A549 (cell line): ENCODE measurements around the gene CDH18. TPM values are rescaled to one million over a fixed set of nuclear protein-coding genes. Genes with fewer than 3 reads are reported as not detected.

ENCODE experiments used
- ATAC-seq, 2 experiments: fragments of 200-7000 bp in 1 of 2; fragments of >200 bp in 1 of 2; cut with Nextera tagmentation in 1 of 2; cut with Tn5 transposase in 1 of 2; 3 replicates each; pipeline versions ENCODE4 v1.8.0 to v1.9.1; 2018 to 2020; ENCODE audit warnings: mild to moderate bottlenecking in 1 of 2, moderate library complexity in 1 of 2
- CTCF ChIA-PET: fragments of 300-600 bp; sonication (Branson Sonifier 250); formaldehyde crosslinking; extraction: SDS; loops from one replicate; lab custom pipeline; 2021; ENCODE audit warnings: antibody characterized with exemption, inconsistent platforms; lab: Yijun Ruan, JAX
- POLR2A ChIA-PET: fragments of 350-600 bp; formaldehyde crosslinking; extraction: SDS; loops from one replicate; lab custom pipeline; 2021; ENCODE audit warnings: antibody characterized with exemption, inconsistent platforms; lab: Yijun Ruan, JAX
- DNase-seq, 2 experiments: peaks; one replicate each; pipeline versions ENCODE4 v3.0.0 to v3.0.0-alpha.2; 2011 to 2016; ENCODE audit warnings: low read depth in 1 of 2, low spot score in 1 of 2
- FAIRE-seq: peaks from 2 replicates; lab custom pipeline; 2011; peaks lifted over from hg19 to GRCh38; lab: Jason Lieb, UNC
- H3K27ac ChIP-seq, 2 experiments: fragments of >200 bp; sonication (Bioruptor Twin); formaldehyde crosslinking; 3 replicates each; pipeline ENCODE4 v1.5.1; 2016 to 2017
- H3K4me1 ChIP-seq: fragments of >200 bp; sonication (Bioruptor Twin); formaldehyde crosslinking; 3 replicates; pipeline ENCODE4 v1.6.1; 2016
- H3K4me2 ChIP-seq: fragments of >200 bp; sonication (Bioruptor Twin); formaldehyde crosslinking; 3 replicates; pipeline ENCODE4 v1.6.1; 2016
- H3K4me3 ChIP-seq: fragments of >200 bp; sonication (Bioruptor Twin); formaldehyde crosslinking; 3 replicates; pipeline ENCODE4 v1.5.1; 2016
- H3K9me3 ChIP-seq: fragments of >200 bp; sonication (Bioruptor Twin); formaldehyde crosslinking; 3 replicates; pipeline ENCODE4 v1.6.1; 2016
- CBX2 ChIP-seq: fragments of 200-600 bp; sonication (generic); IDR thresholded peaks from 2 replicates; pipeline ENCODE4 v1.6.1; 2016; ENCODE audit warnings: low read depth, mild to moderate bottlenecking, borderline replicate concordance
- FOSB ChIP-seq: fragments of 250-450 bp; sonication (Bioruptor Pico); IDR thresholded peaks from 2 replicates; pipeline ENCODE4 v1.5.0; 2020; ENCODE audit warnings: mild to moderate bottlenecking, moderate library complexity
- FOSL2 ChIP-seq, 2 experiments: fragments of 450-650 bp in 1 of 2; fragments of >200 bp in 1 of 2; sonication (Bioruptor Twin) in 1 of 2; formaldehyde crosslinking; IDR thresholded peaks; 2 replicates each; pipeline versions ENCODE4 v1.5.0 to v1.6.1; 2016 to 2020; ENCODE audit warnings: mild to moderate bottlenecking in 1 of 2, moderate library complexity in 1 of 2
- GATA3 ChIP-seq: IDR thresholded peaks from 2 replicates; pipeline ENCODE4 v1.6.1; 2012; ENCODE audit warnings: borderline replicate concordance
- HDAC2 ChIP-seq: fragments of 200-600 bp; sonication (generic); IDR thresholded peaks from 2 replicates; pipeline ENCODE4 v1.6.1; 2016
- HEYL ChIP-seq: fragments of 250-450 bp; sonication (Bioruptor Pico); IDR thresholded peaks from 2 replicates; pipeline ENCODE4 v1.8.0; 2021; ENCODE audit warnings: mild to moderate bottlenecking, moderate library complexity
- HOXB13 ChIP-seq: fragments of 250-450 bp; sonication (Bioruptor Pico); IDR thresholded peaks from 2 replicates; pipeline ENCODE4 v1.5.0; 2020; ENCODE audit warnings: low read depth, mild to moderate bottlenecking, moderate library complexity
- JUN ChIP-seq, 2 experiments: fragments of >200 bp; sonication (Bioruptor Twin); formaldehyde crosslinking; IDR thresholded peaks; 2 replicates in 1 of 2; 3 replicates in 1 of 2; pipeline ENCODE4 v1.6.1; 2016 to 2017
- JUNB ChIP-seq: fragments of >200 bp; sonication (Bioruptor Twin); formaldehyde crosslinking; IDR thresholded peaks from 2 replicates; pipeline ENCODE4 v1.6.1; 2016
- KDM1A ChIP-seq: fragments of 200-600 bp; sonication (generic); IDR thresholded peaks from 2 replicates; pipeline ENCODE4 v1.6.1; 2016; ENCODE audit warnings: low read depth, mild to moderate bottlenecking
- MAFK ChIP-seq: fragments of 450-650 bp; IDR thresholded peaks from 2 replicates; pipeline ENCODE4 v1.6.1; 2014; ENCODE audit not compliant: partially characterized antibody
- MYC ChIP-seq: IDR thresholded peaks from 2 replicates; pipeline ENCODE4 v1.6.1; 2012; ENCODE audit warnings: mild to moderate bottlenecking, inconsistent platforms, low read length, improper control_type of control experiment, borderline replicate concordance
- NFE2L2 ChIP-seq: fragments of 150-350 bp; conservative IDR thresholded peaks from 2 replicates; pipeline ENCODE4 v1.6.1; 2014; ENCODE audit warnings: low read length
- PHF8 ChIP-seq: fragments of 200-600 bp; sonication (generic); IDR thresholded peaks from 2 replicates; pipeline ENCODE4 v1.6.1; 2016; ENCODE audit warnings: low read depth, mild to moderate bottlenecking, antibody characterized with exemption, moderate library complexity, borderline replicate concordance
- POLR2AphosphoS2 ChIP-seq: conservative IDR thresholded peaks from 2 replicates; pipeline ENCODE4 v1.6.1; 2012; ENCODE audit warnings: low read length, improper control_type of control experiment, inconsistent platforms
- RARB ChIP-seq: fragments of 250-450 bp; sonication (Bioruptor Pico); IDR thresholded peaks from 2 replicates; pipeline ENCODE4 v1.8.0; 2021; ENCODE audit warnings: mild to moderate bottlenecking, moderate library complexity
- RCOR1 ChIP-seq: fragments of 150-350 bp; IDR thresholded peaks from 2 replicates; pipeline ENCODE4 v1.6.1; 2014; ENCODE audit warnings: antibody characterized with exemption, low read length, low read depth
- RNF2 ChIP-seq: fragments of 200-600 bp; sonication (generic); IDR thresholded peaks from 2 replicates; pipeline ENCODE4 v1.6.1; 2016; ENCODE audit warnings: low read depth, mild to moderate bottlenecking, antibody characterized with exemption, moderate library complexity, borderline replicate concordance
- SMC3 ChIP-seq: fragments of >200 bp; sonication (Bioruptor Twin); formaldehyde crosslinking; IDR thresholded peaks from 3 replicates; pipeline ENCODE4 v1.6.1; 2018; ENCODE audit warnings: inconsistent platforms
- ZC3H11A ChIP-seq: fragments of 450-650 bp; IDR thresholded peaks from 2 replicates; pipeline ENCODE4 v1.6.1; 2014; ENCODE audit warnings: antibody characterized with exemption, mild to moderate bottlenecking
- ZFP36 ChIP-seq: fragments of 450-650 bp; IDR thresholded peaks from 2 replicates; pipeline ENCODE4 v1.6.1; 2014; ENCODE audit warnings: borderline replicate concordance; ENCODE audit not compliant: partially characterized antibody
- WGBS: methylation state at CpG from one replicate; pipeline ENCODE4 v1.1.6; 2017; ENCODE audit errors: missing lambda C conversion rate; 5-methylcytosine and 5-hydroxymethylcytosine counted together
- polyA plus RNA-seq, 4 experiments: library from polyadenylated mRNA; depleted of rRNA in 3 of 4; stranded (reverse); fragments of >200 nt; fragmentation: RNase III in 1 of 4; extraction: RNeasy Plus Mini Kit Qiagen cat#74134 plus additional on column Dnase treatment in 1 of 4; gene quantifications; 2 replicates in 3 of 4; 3 replicates in 1 of 4; pipeline ENCODE4 v1.2.3, GENCODE V29; 2011 to 2017
- TF ChIP-seq, protein P1 (sequence below): fragments of 250-450 bp; sonication (Bioruptor Pico); IDR thresholded peaks from 2 replicates; pipeline ENCODE4 v1.5.0; 2020; ENCODE audit warnings: low read depth, mild to moderate bottlenecking, moderate library complexity
- TF ChIP-seq, protein P2 (sequence below): IDR thresholded peaks from 2 replicates; pipeline ENCODE4 v1.6.1; 2012
- TF ChIP-seq, protein P3 (sequence below): fragments of 200-600 bp; sonication (generic); IDR thresholded peaks from 2 replicates; pipeline ENCODE4 v1.6.1; 2016; ENCODE audit warnings: antibody characterized with exemption, mild to moderate bottlenecking, moderate library complexity
- TF ChIP-seq, protein P4 (sequence below): IDR thresholded peaks from 2 replicates; pipeline ENCODE4 v1.6.1; 2012
- TF ChIP-seq, protein P5 (sequence below): fragments of >200 bp; sonication (Bioruptor Twin); formaldehyde crosslinking; IDR thresholded peaks from 2 replicates; pipeline ENCODE4 v1.6.1; 2016
- TF ChIP-seq, protein P6 (sequence below): fragments of >200 bp; sonication (Bioruptor Twin); formaldehyde crosslinking; IDR thresholded peaks from 3 replicates; pipeline ENCODE4 v1.5.1; 2016

The CDH18 gene
- polyA plus RNA-seq, 2 of the 4 experiments (the other 2 are of a cell fraction) = not detected

DNA sequence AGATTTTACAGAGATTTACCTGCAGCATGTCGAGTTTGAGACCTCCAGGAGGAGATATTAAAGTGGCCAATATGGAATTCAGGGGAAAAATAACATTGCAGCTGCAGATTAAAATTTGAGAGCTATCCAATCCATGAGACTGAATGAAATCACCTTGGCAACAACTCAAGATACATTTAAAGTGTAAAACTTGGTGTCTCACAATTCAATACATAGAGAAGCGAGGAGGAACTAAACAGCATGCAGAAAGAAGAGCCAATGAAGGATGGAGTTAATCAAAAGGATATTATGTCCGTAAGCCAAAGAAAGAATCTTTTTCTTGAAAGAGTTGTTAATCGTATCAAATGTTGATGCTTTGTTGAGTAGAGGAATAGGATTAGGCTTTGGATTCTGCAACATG lies 455.1 kb downstream of the CDH18 start:
- no peak overlapping the region for H3K27ac ChIP-seq
- TF ChIP-seq HDAC2 (no peak), GATA3 (no peak), RARB (CRISPR knock-in tag) (no peak), SMC3 (no peak), POLR2AphosphoS2 (no peak), NFE2L2 (no peak), PHF8 (no peak), MAFK (no peak), ZFP36 (no peak), CBX2 (no peak), ZC3H11A (no peak), FOSB (CRISPR knock-in tag) (no peak), FOSL2 (IDR thresholded peaks at IDR 0.05) (no peak), FOSL2 (CRISPR knock-in tag; IDR thresholded peaks at IDR 0.05) (no peak), JUN (IDR thresholded peaks at IDR 0.05) (no peak)
- TF ChIP-seq, protein P1, sequence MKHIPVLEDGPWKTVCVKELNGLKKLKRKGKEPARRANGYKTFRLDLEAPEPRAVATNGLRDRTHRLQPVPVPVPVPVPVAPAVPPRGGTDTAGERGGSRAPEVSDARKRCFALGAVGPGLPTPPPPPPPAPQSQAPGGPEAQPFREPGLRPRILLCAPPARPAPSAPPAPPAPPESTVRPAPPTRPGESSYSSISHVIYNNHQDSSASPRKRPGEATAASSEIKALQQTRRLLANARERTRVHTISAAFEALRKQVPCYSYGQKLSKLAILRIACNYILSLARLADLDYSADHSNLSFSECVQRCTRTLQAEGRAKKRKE = no peak
- TF ChIP-seq, protein P2, sequence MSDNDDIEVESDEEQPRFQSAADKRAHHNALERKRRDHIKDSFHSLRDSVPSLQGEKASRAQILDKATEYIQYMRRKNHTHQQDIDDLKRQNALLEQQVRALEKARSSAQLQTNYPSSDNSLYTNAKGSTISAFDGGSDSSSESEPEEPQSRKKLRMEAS = no peak
- no peak overlapping the region for H3K4me2 ChIP-seq
- H3K4me1 ChIP-seq = no peaks in the 10 kb centered on the region
- no peak for FAIRE-seq
- ATAC-seq = no peak
- 39% methylated on average over 4 of the region's 4 CpGs for WGBS
- no peak for DNase-seq
- ChIA-PET CTCF (no interaction called here), POLR2A (no interaction called here)
- no peaks in the 10 kb centered on the region for H3K9me3 ChIP-seq
- H3K4me3 ChIP-seq = no peak overlapping the region

DNA sequence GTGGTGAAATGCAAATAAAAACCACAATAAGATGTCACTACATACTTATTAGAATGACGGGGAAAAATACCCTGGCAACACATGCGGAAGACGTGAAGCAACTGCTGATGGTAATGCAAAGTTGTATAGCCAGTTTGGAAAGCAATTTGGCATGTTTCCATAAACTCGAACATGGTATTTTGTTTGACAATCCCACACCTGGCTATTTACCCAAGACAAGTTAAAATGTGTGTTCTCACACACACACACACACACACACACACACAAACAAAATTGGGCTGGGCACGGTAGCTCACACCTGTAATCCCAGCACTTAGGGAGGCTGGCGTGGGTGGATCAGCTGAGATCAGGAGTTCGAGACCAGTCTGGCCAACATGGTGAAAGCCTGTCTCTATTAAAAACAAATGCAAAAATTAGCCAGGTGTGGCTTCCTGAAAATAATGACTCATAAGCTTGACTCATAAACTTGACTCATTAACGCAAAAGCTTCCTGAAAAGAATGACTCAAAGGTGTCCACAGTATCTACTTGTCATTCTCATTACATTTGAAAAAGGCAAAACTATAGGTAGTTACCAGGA lies 456.5 kb downstream of the CDH18 start:
- TF ChIP-seq, protein P3, sequence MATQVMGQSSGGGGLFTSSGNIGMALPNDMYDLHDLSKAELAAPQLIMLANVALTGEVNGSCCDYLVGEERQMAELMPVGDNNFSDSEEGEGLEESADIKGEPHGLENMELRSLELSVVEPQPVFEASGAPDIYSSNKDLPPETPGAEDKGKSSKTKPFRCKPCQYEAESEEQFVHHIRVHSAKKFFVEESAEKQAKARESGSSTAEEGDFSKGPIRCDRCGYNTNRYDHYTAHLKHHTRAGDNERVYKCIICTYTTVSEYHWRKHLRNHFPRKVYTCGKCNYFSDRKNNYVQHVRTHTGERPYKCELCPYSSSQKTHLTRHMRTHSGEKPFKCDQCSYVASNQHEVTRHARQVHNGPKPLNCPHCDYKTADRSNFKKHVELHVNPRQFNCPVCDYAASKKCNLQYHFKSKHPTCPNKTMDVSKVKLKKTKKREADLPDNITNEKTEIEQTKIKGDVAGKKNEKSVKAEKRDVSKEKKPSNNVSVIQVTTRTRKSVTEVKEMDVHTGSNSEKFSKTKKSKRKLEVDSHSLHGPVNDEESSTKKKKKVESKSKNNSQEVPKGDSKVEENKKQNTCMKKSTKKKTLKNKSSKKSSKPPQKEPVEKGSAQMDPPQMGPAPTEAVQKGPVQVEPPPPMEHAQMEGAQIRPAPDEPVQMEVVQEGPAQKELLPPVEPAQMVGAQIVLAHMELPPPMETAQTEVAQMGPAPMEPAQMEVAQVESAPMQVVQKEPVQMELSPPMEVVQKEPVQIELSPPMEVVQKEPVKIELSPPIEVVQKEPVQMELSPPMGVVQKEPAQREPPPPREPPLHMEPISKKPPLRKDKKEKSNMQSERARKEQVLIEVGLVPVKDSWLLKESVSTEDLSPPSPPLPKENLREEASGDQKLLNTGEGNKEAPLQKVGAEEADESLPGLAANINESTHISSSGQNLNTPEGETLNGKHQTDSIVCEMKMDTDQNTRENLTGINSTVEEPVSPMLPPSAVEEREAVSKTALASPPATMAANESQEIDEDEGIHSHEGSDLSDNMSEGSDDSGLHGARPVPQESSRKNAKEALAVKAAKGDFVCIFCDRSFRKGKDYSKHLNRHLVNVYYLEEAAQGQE = no peak
- no peak for TF ChIP-seq JUNB
- no peak for TF ChIP-seq FOSL2 (IDR thresholded peaks at IDR 0.05)
- TF ChIP-seq FOSL2 (CRISPR knock-in tag; IDR thresholded peaks at IDR 0.05) = peak; percentile 39
- no peak for TF ChIP-seq HOXB13 (CRISPR knock-in tag)
- ChIA-PET POLR2A (no interaction called here), CTCF (no interaction called here)
- Histone ChIP-seq H3K9me3 (no peaks in the 10 kb centered on the region), H3K4me3 (no peak overlapping the region), H3K27ac (no peak overlapping the region), H3K4me2 (no peak overlapping the region), H3K4me1 (no peaks in the 10 kb centered on the region)
- DNase-seq (no peak), FAIRE-seq (no peak), ATAC-seq (no peak)
- WGBS = 34% methylated on average over 8 of the region's 8 CpGs

DNA sequence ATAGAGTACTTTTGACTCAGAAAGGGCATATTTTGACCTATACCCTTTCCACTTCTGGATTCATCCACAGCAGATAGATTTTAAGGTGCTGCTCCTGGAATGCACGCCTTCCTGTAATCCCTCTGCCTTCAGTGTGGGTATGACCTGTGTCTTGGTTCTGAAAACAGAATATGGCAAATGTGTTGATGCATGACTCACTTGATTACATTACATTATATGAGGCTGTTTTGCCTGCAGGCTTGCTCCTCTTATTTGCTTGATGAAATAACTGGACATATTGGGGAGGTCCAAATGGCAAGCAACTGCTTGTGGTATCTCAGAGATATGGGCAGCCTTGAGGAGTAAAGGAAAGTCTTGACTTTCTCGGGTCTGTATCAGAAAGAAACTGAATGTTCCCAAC lies 468.6 kb downstream of the CDH18 start:
- H3K4me1 ChIP-seq = no peaks in the 10 kb centered on the region
- POLR2A ChIA-PET = no interaction called here
- no peaks in the 10 kb centered on the region for H3K9me3 ChIP-seq
- H3K27ac ChIP-seq = no peak overlapping the region
- 0% methylated on average over 1 of the region's 2 CpGs for WGBS
- CTCF ChIA-PET = no interaction called here
- ATAC-seq = no peak
- no peak for DNase-seq
- no peak overlapping the region for H3K4me2 ChIP-seq
- no peak overlapping the region for H3K4me3 ChIP-seq
- no peak for FAIRE-seq
- no peak for TF ChIP-seq RCOR1
- TF ChIP-seq, protein P4, sequence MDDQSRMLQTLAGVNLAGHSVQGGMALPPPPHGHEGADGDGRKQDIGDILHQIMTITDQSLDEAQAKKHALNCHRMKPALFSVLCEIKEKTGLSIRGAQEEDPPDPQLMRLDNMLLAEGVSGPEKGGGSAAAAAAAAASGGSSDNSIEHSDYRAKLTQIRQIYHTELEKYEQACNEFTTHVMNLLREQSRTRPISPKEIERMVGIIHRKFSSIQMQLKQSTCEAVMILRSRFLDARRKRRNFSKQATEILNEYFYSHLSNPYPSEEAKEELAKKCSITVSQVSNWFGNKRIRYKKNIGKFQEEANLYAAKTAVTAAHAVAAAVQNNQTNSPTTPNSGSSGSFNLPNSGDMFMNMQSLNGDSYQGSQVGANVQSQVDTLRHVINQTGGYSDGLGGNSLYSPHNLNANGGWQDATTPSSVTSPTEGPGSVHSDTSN = no peak
- TF ChIP-seq ZFP36 = no peak
- TF ChIP-seq, protein P5, sequence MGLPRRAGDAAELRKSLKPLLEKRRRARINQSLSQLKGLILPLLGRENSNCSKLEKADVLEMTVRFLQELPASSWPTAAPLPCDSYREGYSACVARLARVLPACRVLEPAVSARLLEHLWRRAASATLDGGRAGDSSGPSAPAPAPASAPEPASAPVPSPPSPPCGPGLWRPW = no peak
- TF ChIP-seq, protein P6, sequence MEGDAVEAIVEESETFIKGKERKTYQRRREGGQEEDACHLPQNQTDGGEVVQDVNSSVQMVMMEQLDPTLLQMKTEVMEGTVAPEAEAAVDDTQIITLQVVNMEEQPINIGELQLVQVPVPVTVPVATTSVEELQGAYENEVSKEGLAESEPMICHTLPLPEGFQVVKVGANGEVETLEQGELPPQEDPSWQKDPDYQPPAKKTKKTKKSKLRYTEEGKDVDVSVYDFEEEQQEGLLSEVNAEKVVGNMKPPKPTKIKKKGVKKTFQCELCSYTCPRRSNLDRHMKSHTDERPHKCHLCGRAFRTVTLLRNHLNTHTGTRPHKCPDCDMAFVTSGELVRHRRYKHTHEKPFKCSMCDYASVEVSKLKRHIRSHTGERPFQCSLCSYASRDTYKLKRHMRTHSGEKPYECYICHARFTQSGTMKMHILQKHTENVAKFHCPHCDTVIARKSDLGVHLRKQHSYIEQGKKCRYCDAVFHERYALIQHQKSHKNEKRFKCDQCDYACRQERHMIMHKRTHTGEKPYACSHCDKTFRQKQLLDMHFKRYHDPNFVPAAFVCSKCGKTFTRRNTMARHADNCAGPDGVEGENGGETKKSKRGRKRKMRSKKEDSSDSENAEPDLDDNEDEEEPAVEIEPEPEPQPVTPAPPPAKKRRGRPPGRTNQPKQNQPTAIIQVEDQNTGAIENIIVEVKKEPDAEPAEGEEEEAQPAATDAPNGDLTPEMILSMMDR = no peak
- no peak for TF ChIP-seq MYC
- no peak for TF ChIP-seq KDM1A
- no peak for TF ChIP-seq RNF2
- no peak for TF ChIP-seq HEYL
